Transverse colon (tissue), 4 donors: Measurements from ENCODE around the gene INO80. TPM values are rescaled to one million over a fixed set of nuclear protein-coding genes. Genes with fewer than 3 reads are reported as not detected.

ENCODE experiments used
- DNase-seq: peaks from one replicate; pipeline ENCODE4 v3.0.0-alpha.2; 2019
- H3K27ac ChIP-seq, 4 donors: fragments of 200-600 bp; sonication (generic); 2 replicates each; pipeline ENCODE4 v1.5.1; 2016 to 2018; ENCODE audit warnings: inconsistent platforms in 4 of 4
- H3K27me3 ChIP-seq: fragments of 200-600 bp; sonication (generic); 2 replicates; pipeline ENCODE4 v1.5.1; 2017; ENCODE audit warnings: inconsistent platforms
- H3K36me3 ChIP-seq, 4 donors: fragments of 200-600 bp; sonication (generic); 2 replicates each; pipeline ENCODE4 v1.5.1; 2017 to 2019; ENCODE audit warnings: inconsistent platforms in 4 of 4
- H3K4me1 ChIP-seq, 4 donors: fragments of 200-600 bp; sonication (generic); 2 replicates each; pipeline ENCODE4 v1.5.1; 2017 to 2020; ENCODE audit warnings: inconsistent platforms in 4 of 4
- H3K4me3 ChIP-seq, 4 donors: fragments of 200-600 bp; sonication (generic); 1 replicate in 1 of 4; 2 replicates in 3 of 4; pipeline versions ENCODE4 v1.5.1 to v1.6.1; 2017 to 2019; ENCODE audit warnings: inconsistent platforms in 4 of 4
- H3K9me3 ChIP-seq, 2 donors: fragments of 200-600 bp; sonication (generic); 2 replicates each; pipeline ENCODE4 v1.5.1; 2017 to 2019; ENCODE audit warnings: inconsistent platforms in 2 of 2
- CTCF ChIP-seq, 5 experiments: fragments of 200-600 bp in 3 of 5; fragments of 450-650 bp in 2 of 5; sonication (generic) in 3 of 5; IDR thresholded peaks; 1 replicate in 2 of 5; 2 replicates in 3 of 5; pipeline ENCODE4 v1.5.1; 2016 to 2017; ENCODE audit warnings: antibody characterized with exemption in 5 of 5, inconsistent platforms in 3 of 5, mild to moderate bottlenecking in 2 of 5, moderate library complexity in 1 of 5
- EP300 ChIP-seq: sonication (generic); formaldehyde crosslinking; IDR thresholded peaks from one replicate; pipeline ENCODE4 v1.6.1; 2017; ENCODE audit warnings: antibody characterized with exemption, low read depth
- POLR2A ChIP-seq: fragments of 450-650 bp; IDR thresholded peaks from one replicate; pipeline ENCODE4 v1.6.1; 2016; ENCODE audit warnings: antibody characterized with exemption, mild to moderate bottlenecking, moderate library complexity
- POLR2AphosphoS5 ChIP-seq, 3 donors: sonication (generic); formaldehyde crosslinking; IDR thresholded peaks; one replicate each; pipeline ENCODE4 v1.6.1; 2016; ENCODE audit warnings: antibody characterized with exemption in 3 of 3
- WGBS, 2 donors: methylation state at CpG; one replicate each; pipeline ENCODE4 v1.1.5; 2018; ENCODE audit warnings: low coverage in 1 of 2; 5-methylcytosine and 5-hydroxymethylcytosine counted together
- in situ Hi-C, 4 donors: fragments of 200-750 bp; cut with MboI; loops; one replicate each; pipeline versions ENCODE4 v1.15.0 to v1.15.1; 2017; ENCODE audit warnings: low sequenced_read_pairs in 3 of 4, low pct_ligation_motif_present in 1 of 4, low pct_unique_long_range_greater_than_20kb in 1 of 4
- intact Hi-C: fragments of 100-400 bp; cut with DNase I; formaldehyde crosslinking; loops from one replicate; pipeline ENCODE4 v1.15.1; 2023; ENCODE audit warnings: low total_unique reads
- total RNA-seq, 4 donors: library from RNA; depleted of rRNA; stranded (reverse); fragments of >200 nt; gene quantifications; one replicate each; pipeline ENCODE4 v1.1.0, GENCODE V29; 2016

Gene INO80
- total RNA-seq, 4 donors from 2014 or later: 21.8 to 69.1 (median 29.8) TPM

GRCh38 chr15:41013691-41014414 is 102.2 kb downstream of the INO80 start:
- H3K27ac ChIP-seq: no peak overlapping the region
- in situ Hi-C loops (loop anchor here in 1 of 4 donors (25.0 kb wide), 1 partner anchor 102 kb away; no protein-coding TSS in a partner anchor), intact Hi-C loops (no loop called here)
- H3K27me3 ChIP-seq: no peaks in the 10 kb centered on the region
- no peak overlapping the region for H3K4me3 ChIP-seq
- H3K36me3 ChIP-seq: peaks cover 0 to 20% (median 5%) of the 10 kb centered on the region in 4 donors
- no peak for TF ChIP-seq EP300
- no peak for TF ChIP-seq POLR2AphosphoS5 (IDR thresholded peaks at IDR 0.05)
- TF ChIP-seq CTCF (IDR thresholded peaks at IDR 0.05): no peak
- TF ChIP-seq POLR2A: no peak
- WGBS, 2 donors: 73 to 75% methylated on average over 3 of the region's 3 CpGs
- H3K9me3 ChIP-seq: no peaks in the 10 kb centered on the region
- H3K4me1 ChIP-seq: peaks cover 0 to 44% (median 12%) of the 10 kb centered on the region in 4 donors
- no peak for DNase-seq

GRCh38 chr15:41011055-41011815 is 104.8 kb downstream of the INO80 start:
- TF ChIP-seq POLR2AphosphoS5 (IDR thresholded peaks at IDR 0.05): no peak
- no peak for TF ChIP-seq POLR2A
- no peak for TF ChIP-seq EP300
- no peak for TF ChIP-seq CTCF (IDR thresholded peaks at IDR 0.05)
- WGBS, 2 donors: 90 to 97% methylated on average over 2 of the region's 2 CpGs
- Histone ChIP-seq H3K27me3 (no peaks in the 10 kb centered on the region), H3K27ac (no peak overlapping the region), H3K4me1 (peaks cover 0 to 19% (median 2%) of the 10 kb centered on the region in 4 donors), H3K9me3 (no peaks in the 10 kb centered on the region), H3K36me3 (peaks cover 0 to 17% (median 5%) of the 10 kb centered on the region in 4 donors), H3K4me3 (no peak overlapping the region)
- intact Hi-C loops: no loop called here
- in situ Hi-C loops: loop anchor here in 1 of 4 donors (25.0 kb wide), 1 partner anchor 99 kb away; no protein-coding TSS in a partner anchor
- no peak for DNase-seq

- in situ Hi-C loops (loop anchor here in 1 of 4 donors (25.0 kb wide), 1 partner anchor 98 kb away; no protein-coding TSS in a partner anchor), intact Hi-C loops (no loop called here)
- no peak for TF ChIP-seq POLR2A
- no peak for TF ChIP-seq POLR2AphosphoS5 (IDR thresholded peaks at IDR 0.05)
- no peak for TF ChIP-seq EP300
- no peak for TF ChIP-seq CTCF (IDR thresholded peaks at IDR 0.05)
- no peaks in the 10 kb centered on the region for H3K9me3 ChIP-seq
- H3K27ac ChIP-seq: no peak overlapping the region
- no peaks in the 10 kb centered on the region for H3K27me3 ChIP-seq
- H3K4me3 ChIP-seq: no peak overlapping the region
- H3K4me1 ChIP-seq: peaks cover 0 to 19% (median 2%) of the 10 kb centered on the region in 4 donors
- peaks cover 0 to 13% (median 6%) of the 10 kb centered on the region in 4 donors for H3K36me3 ChIP-seq
- no peak for DNase-seq
Observed at GRCh38 chr15:41010345-41010744, 105.7 kb downstream of the INO80 start.

GRCh38 chr15:41006479-41006878 is 109.6 kb downstream of the INO80 start:
- Histone ChIP-seq H3K4me1 (peaks cover 0 to 14% (median 3%) of the 10 kb centered on the region in 4 donors), H3K36me3 (peaks cover 0 to 13% (median 0%) of the 10 kb centered on the region in 4 donors), H3K4me3 (no peak overlapping the region), H3K27ac (no peak overlapping the region), H3K27me3 (no peaks in the 10 kb centered on the region), H3K9me3 (no peaks in the 10 kb centered on the region)
- no peak for TF ChIP-seq POLR2A
- TF ChIP-seq POLR2AphosphoS5 (IDR thresholded peaks at IDR 0.05): no peak
- no peak for TF ChIP-seq EP300
- TF ChIP-seq CTCF (IDR thresholded peaks at IDR 0.05): no peak
- in situ Hi-C loops: loop anchor here in 1 of 4 donors (25.0 kb wide), 1 partner anchor 94 kb away; no protein-coding TSS in a partner anchor
- DNase-seq: no peak
- intact Hi-C loops: no loop called here
- 93 to 94% methylated on average over 2 of the region's 2 CpGs for WGBS, 2 donors
